HFF-Myc (cell line): ENCODE results near the gene HOXD11.

ENCODE experiments used
- DNase-seq: peaks from one replicate; pipeline ENCODE4 v3.0.0-alpha.2; 2011; ENCODE audit warnings: low read depth; ENCODE audit errors: extremely low read depth
- H3K4me3 ChIP-seq: replicated peaks from 2 replicates; pipeline ENCODE4 v1.5.1; 2011; ENCODE audit warnings: low read depth, mild to moderate bottlenecking, control low read depth, low read length
- TF ChIP-seq, protein P1 (sequence below): IDR thresholded peaks from 2 replicates; pipeline ENCODE4 v1.5.1; 2012; ENCODE audit warnings: mild to moderate bottlenecking, low read depth, low read length, control low read depth; ENCODE audit errors: missing control alignments

Gene HOXD11

DNA sequence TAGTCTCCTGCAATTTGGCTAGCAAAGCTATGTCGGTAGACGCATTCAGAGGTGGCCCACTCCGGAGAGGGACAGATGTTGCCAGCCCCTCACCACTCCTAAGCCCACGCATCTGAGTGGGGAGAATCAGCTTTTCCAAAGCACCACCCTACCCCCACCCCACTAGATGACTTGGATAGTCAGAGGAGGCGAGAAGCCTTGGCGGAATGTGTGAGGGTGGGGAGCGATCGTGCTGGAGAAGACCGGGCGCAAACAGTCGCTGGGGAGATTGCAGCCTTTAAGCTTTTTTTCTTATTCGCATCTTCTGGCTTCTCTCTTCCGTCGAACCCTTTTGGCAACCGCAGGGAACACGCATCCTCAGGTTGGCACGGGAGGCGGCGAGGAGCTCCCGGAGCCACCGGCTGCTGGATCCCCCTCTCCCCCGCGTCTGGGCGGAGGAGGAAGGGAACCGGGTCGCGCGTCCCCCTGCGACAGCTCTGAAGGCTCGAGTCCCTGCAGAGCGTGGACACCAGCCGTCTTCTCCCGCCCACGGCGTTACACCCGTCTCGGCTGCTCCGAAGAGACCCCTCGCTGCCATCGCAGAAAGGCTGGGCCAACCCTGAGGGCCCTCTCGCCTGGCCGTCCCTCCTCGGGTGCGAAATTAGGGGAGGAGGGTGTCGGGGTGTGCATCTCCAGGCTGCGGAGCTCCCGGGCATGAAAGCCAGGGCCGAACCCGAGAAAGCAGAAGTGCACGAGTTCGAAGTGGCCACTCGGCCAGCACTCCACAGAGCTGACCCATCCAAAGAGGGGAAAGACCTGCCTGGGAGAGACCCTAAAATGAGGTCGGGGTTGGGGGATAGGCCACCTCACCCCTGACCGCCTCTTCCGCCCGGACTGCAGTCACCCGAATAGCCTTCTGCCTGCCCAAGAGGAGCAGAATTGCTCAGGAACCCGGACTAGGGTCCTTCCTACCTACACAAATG, 35.5 kb upstream of the HOXD11 start:
- DNase-seq: no peak
- TF ChIP-seq, protein P1, sequence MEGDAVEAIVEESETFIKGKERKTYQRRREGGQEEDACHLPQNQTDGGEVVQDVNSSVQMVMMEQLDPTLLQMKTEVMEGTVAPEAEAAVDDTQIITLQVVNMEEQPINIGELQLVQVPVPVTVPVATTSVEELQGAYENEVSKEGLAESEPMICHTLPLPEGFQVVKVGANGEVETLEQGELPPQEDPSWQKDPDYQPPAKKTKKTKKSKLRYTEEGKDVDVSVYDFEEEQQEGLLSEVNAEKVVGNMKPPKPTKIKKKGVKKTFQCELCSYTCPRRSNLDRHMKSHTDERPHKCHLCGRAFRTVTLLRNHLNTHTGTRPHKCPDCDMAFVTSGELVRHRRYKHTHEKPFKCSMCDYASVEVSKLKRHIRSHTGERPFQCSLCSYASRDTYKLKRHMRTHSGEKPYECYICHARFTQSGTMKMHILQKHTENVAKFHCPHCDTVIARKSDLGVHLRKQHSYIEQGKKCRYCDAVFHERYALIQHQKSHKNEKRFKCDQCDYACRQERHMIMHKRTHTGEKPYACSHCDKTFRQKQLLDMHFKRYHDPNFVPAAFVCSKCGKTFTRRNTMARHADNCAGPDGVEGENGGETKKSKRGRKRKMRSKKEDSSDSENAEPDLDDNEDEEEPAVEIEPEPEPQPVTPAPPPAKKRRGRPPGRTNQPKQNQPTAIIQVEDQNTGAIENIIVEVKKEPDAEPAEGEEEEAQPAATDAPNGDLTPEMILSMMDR: no peak
- H3K4me3 ChIP-seq: no peak overlapping the region

- TF ChIP-seq, protein P1: no peak
- no peak for DNase-seq
Measured at GRCh38 chr2:176072292-176072669, 34.8 kb upstream of the HOXD11 start.

DNA sequence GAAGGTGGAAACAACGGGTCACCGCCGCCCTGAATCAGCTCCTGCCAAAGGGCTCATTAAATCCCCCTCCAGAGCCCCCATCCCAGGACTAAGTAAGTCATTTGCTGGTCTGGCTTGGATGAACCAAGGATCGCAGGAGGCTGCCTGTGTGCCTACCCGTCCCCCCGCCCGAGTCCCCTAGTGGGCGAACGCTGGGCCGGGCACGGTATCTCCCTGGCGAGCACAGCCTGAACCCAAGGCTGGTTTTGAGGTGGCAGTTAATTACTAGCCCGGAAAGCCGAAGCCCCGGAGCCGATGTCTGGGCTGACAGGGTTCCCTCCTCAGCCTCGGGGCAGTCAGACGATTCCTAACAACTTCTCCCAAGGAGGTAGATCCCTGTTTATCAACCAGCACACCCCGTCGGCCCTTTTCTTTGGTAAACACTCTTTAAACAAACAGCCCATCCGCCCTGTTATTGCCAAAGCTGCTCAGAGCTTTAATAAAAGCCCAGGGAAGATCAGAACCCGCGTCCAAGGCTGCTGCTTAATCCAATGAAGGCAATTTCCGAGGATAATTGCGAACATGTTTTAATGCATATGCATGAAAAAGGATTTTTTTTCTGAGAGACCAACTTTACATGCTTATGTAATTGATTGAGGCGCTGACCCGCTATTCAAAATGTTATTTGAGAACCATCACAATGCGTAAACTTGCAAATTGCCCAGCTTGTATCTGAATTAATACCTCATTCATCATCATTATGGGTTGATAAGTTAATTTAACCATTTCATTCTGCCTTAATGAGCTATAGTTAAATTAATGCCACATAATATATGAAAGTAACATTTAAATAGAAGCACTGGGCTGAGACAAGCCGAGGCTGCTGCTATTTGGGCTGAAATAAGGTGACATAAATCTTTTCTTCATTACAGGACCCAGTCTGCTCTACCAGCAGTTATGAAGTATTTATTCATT, 33.9 kb upstream of the HOXD11 start:
- H3K4me3 ChIP-seq: no peak overlapping the region
- DNase-seq: no peak
- TF ChIP-seq, protein P1: no peak

More at GRCh38 chr2:176072292-176072669, 34.8 kb upstream of the HOXD11 start:
- H3K4me3 ChIP-seq: no peak overlapping the region

DNA sequence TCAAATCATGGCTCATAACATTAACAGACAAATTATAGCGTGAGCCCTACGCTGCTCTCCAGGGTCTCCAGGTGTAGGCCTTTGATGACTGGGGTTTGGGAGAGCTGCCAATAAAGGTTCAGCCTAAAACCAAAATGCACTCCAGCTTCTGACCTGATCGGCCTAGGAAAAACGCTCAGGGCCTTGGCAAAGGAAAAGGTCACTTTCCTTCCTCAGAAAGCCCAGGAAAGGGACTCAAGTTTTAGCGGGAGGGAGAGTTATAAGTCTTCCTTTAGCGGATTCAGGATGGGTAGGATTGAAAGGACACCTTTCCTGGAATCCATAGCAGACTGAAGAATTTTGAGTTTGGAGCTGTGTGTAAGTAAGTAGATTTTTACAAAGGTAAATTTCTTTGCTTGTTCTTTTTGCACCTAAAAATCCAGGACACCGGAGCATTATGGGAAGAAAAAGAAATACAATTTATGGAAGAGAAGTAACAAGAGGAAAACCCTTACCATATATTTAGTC, 32.1 kb upstream of the HOXD11 start:
- no peak overlapping the region for H3K4me3 ChIP-seq
- DNase-seq: no peak
- TF ChIP-seq, protein P1: no peak

DNA sequence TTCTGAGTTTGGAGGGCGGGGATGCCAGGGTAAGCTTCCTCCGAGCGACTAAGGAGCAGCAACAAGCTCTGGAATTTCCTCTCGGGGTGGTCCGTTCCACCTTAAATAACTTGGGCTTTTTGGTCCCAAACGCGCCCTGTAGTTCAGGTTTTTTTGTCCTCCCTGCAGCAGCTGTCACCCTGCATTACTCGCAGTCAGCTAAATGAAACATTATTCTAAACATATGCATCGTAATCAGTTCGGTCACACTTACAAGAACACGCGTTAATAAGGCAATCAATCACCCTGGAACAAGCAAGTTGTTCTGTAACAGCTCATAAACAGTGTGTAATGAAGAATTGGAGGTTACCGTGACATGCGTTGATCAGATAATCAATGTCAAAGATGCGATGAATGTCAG, 31.6 kb upstream of the HOXD11 start:
- H3K4me3 ChIP-seq: no peak overlapping the region
- TF ChIP-seq, protein P1: no peak
- DNase-seq: no peak

DNA sequence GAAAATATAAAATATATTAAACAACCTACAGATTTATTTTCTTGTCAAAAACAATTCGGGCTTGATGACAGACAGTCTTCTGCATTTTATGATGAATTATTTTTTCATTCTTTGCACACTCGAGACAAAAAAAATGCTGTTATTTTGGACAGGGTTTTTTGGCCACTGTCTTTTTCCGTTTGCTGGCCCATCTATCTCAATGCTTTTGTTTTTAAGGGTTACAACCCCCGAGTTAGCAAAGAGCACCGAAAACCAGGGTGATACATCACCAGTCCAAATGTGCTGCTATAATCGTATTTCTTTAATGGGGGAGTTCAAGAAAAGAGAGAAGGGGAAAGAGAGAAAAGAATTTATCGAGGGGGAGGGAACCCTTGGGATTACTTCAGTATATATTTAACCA, 31.0 kb upstream of the HOXD11 start:
- TF ChIP-seq, protein P1: no peak
- no peak for DNase-seq
- H3K4me3 ChIP-seq: no peak overlapping the region
